ENCODE measurements around the gene PLSCR4. TPM values are rescaled to one million over a fixed set of nuclear protein-coding genes. Genes with fewer than 3 reads are reported as not detected.
"Not testable (repeated sequence)": the region's sequence is repeated elsewhere in the genome, so short reads cannot be mapped to it uniquely, and the experiment has no call there.

PLSCR4 gene
- total RNA-seq, 1 donor from 2014 or later: not detected

DNA sequence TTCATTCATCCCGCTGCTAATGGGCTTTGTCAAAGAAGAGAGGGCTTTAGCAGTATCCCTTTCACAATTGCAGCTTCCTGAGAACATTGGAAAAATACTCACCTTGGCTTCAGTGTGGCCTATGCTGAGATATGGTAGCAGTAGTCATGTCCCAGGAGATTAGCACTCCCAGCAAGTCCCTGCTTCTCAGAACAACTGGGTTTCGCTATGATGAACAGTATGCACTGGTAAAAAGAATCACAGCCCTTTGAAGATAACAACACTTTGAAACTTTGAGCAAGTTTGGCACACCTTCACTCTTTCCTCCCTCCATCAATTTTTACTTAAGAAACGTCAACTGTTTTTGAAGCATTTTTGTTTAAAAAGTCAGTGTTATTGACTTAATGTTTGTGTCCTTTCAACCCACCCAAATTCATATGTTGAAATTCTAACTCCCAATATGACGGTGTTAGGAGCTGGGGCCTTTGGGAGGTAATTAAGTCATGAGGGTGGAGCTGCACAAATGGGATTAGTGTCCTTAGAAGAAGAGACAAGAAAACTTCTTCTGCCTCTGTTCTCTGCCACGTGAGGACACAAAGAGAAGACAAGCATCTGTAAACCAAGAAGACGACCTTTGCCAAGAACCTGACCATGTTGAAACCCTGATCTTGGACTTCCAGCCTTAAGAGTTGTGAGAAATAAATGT, 17.8 kb upstream of the PLSCR4 start:
- intact Hi-C loops (cut with micrococcal nuclease): no loop called here
- Mint-ChIP-seq H3K36me3 (ENCODE audit: low read depth) (no peaks in the 10 kb centered on the region), H3K9me3 (no peaks in the 10 kb centered on the region), H3K27me3 (ENCODE audit: low read depth) (no peaks in the 10 kb centered on the region), H3K27ac (no peak overlapping the region), H3K4me3 (ENCODE audit: low read depth) (no peak overlapping the region), H3K4me1 (ENCODE audit: low read depth) (no peaks in the 10 kb centered on the region)
- DNase-seq (ENCODE audit: low spot score): no peak

DNA sequence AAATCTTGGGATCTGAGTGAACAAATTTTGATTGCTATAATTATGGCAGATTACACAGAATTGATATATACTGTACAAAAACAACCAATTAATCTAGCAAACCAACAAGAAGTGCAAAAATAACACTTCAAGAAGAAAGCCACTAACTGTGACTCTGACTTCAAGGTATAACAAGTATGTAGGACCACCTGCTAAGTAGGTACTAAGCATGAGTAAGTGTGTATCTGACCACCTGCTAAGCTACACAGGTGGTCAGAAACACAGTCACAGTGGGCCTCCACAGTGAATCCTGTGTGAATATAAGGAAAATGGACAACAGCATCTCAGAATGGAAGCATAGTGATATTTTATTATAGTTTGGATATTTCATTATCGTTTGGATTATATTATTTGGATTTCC, 14.8 kb upstream of the PLSCR4 start:
- no peak for DNase-seq (ENCODE audit: low spot score)
- no peaks in the 10 kb centered on the region for H3K36me3 Mint-ChIP-seq (ENCODE audit: low read depth)
- no peaks in the 10 kb centered on the region for H3K4me1 Mint-ChIP-seq (ENCODE audit: low read depth)
- H3K4me3 Mint-ChIP-seq (ENCODE audit: low read depth): no peak overlapping the region
- no peak overlapping the region for H3K27ac Mint-ChIP-seq
- no peaks in the 10 kb centered on the region for H3K9me3 Mint-ChIP-seq
- no peaks in the 10 kb centered on the region for H3K27me3 Mint-ChIP-seq (ENCODE audit: low read depth)
- intact Hi-C loops (cut with micrococcal nuclease): no loop called here

DNA sequence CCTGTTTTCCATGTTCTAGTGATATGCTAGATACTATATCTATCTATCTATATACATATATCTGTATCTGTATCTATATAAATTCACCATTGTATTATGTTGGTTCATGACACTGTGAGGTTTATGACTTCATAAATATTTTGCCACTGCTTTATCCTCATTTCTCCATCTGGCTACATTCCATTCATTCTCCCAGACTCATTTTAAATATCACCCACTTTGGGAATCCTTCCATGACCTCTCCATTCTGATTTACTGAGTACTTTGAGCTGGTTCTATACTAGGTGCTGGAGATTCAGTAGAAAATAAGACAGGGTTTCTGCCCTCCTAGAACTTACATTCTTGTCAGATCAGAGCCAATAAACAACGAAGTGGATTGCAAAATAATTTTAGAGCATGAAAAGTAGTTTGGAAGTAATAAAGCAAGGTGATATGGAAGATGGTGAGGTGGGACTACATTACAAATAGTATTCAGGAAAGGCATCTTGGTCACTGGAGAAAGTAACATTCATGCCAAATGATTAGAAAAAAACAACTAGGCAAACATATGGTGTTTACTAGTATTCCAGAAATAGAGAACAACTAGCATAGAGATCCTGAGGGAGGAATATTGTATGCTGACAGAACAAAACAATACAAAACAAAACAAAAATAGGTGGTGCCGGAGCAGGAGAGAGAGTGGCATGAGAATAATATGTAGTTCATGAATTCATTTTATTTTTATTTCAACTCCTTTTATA, 11.6 kb upstream of the PLSCR4 start:
- no peaks in the 10 kb centered on the region for H3K9me3 Mint-ChIP-seq
- intact Hi-C loops (cut with micrococcal nuclease): no loop called here
- no peaks in the 10 kb centered on the region for H3K27me3 Mint-ChIP-seq (ENCODE audit: low read depth)
- H3K4me1 Mint-ChIP-seq (ENCODE audit: low read depth): no peaks in the 10 kb centered on the region
- no peak overlapping the region for H3K27ac Mint-ChIP-seq
- DNase-seq (ENCODE audit: low spot score): no peak
- no peaks in the 10 kb centered on the region for H3K36me3 Mint-ChIP-seq (ENCODE audit: low read depth)
- H3K4me3 Mint-ChIP-seq (ENCODE audit: low read depth): no peak overlapping the region

DNA sequence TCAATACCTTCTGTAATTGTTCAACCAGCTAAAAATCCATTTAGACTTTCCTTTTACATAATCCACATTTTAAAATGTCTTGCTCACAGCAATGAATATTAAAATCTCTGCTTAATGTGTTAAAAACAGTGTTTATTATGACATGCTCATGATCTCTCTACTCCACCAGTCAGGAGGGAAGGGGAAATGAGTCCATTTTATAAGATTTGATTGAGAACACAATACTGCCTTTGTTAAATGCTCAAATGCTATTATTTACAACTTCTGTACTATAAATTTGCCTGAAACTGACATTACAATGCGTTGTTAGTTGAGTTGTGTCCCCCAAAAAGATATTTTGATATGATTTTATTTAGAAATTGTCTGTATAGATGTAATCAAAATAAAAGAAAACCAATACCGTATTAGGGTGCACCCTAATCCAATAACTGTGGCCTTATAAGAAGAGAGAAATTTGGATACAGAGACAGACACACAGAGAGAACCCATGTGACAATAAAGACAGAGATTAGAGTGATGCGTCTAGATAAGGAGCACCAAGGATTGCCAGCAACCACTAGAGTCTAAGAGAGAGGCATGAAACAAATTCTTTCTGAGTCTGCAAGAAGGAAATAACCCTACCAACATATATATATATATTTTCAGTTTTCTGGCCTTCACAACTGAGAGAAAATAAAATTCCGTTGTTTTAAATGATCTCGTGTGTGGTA, 9.1 kb upstream of the PLSCR4 start:
- no peak for DNase-seq (ENCODE audit: low spot score)
- Mint-ChIP-seq H3K27ac (no peak overlapping the region), H3K9me3 (no peaks in the 10 kb centered on the region), H3K4me1 (ENCODE audit: low read depth) (no peaks in the 10 kb centered on the region), H3K4me3 (ENCODE audit: low read depth) (no peak overlapping the region), H3K27me3 (ENCODE audit: low read depth) (no peaks in the 10 kb centered on the region), H3K36me3 (ENCODE audit: low read depth) (no peaks in the 10 kb centered on the region)
- intact Hi-C loops (cut with micrococcal nuclease): no loop called here

DNA sequence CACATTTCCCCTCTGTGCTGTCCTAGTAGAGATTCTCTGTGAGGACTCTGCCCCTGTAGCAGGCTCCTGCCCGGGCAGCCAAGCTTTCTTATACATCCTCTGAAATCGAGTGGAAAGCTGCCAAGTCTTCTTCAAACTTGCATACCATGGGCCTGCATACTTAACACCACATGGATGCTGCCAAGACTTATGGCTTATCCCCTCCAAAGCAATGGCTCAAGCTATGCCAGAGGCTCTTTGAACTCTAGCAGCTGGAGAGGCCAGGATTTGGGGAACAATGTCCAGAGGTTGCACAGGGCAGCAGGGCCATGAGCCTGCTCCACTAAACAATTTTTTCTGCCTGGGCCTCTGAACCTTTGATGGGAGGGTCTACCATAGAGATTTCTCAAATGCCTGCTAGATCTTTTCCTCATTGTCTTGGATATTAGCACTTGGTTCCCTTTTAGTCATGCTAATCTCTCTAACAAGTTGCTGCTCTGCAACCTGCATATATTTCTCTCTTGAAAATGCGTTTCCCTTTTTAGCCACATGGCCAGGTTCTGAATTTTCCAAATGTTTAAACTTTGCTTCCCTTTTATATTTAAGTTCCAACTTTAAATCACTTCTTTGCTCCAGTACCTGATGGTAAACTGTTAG, 6.1 kb upstream of the PLSCR4 start:
- Mint-ChIP-seq H3K36me3 (ENCODE audit: low read depth) (no peaks in the 10 kb centered on the region), H3K4me3 (ENCODE audit: low read depth) (no peak overlapping the region), H3K4me1 (ENCODE audit: low read depth) (no peaks in the 10 kb centered on the region), H3K27me3 (ENCODE audit: low read depth) (peaks cover 16% of the 10 kb centered on the region), H3K27ac (no peak overlapping the region), H3K9me3 (no peaks in the 10 kb centered on the region)
- intact Hi-C loops (cut with micrococcal nuclease): no loop called here
- DNase-seq (ENCODE audit: low spot score): no peak

DNA sequence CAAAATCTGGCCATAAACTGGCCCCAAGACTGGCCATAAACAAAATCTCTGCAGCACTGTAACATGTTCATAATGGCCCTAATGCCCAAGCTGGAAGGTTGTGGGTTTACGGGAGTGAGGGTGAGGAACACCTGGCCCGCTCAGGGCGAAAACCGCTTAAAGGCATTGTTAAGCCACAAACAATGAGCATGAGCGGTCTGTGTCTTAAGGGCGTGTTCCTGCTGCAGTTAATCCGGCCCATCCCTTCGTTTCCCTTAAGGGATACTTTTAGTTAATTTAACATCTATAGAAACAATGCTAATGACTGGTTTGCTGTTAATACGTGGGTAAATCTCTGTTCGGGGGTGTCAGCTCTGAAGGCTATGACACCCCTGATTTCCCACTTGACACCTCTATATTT, 1.5 kb upstream of the PLSCR4 start:
- H3K36me3 Mint-ChIP-seq (ENCODE audit: low read depth); H3K9me3 Mint-ChIP-seq; intact Hi-C loops (cut with micrococcal nuclease); H3K4me3 Mint-ChIP-seq (ENCODE audit: low read depth); DNase-seq (ENCODE audit: low spot score); H3K4me1 Mint-ChIP-seq (ENCODE audit: low read depth); H3K27ac Mint-ChIP-seq: not testable (repeated sequence)
- peaks cover 41% of the 10 kb centered on the region for H3K27me3 Mint-ChIP-seq (ENCODE audit: low read depth)

DNA sequence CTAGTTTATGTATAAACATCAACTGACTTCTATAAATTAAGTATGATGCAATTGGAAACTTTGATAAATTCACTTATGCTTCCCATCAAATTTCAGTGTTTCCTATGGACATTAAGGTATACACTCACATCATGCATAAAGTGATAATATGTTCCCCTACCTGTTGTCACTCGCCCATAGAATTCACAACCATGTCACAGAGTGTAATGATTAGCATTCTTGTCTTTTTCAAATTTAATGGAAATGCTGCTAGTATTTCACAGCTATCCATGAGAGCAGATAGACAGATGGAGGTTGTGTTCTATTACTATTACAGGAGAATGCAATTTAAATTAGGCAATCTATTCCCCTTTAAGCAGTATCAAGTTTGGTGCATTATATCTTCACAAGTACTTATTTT, 984 bp downstream of the PLSCR4 start:
- intact Hi-C loops (cut with micrococcal nuclease): no loop called here
- H3K9me3 Mint-ChIP-seq: no peaks in the 10 kb centered on the region
- peaks cover 45% of the 10 kb centered on the region for H3K27me3 Mint-ChIP-seq (ENCODE audit: low read depth)
- H3K36me3 Mint-ChIP-seq (ENCODE audit: low read depth): no peaks in the 10 kb centered on the region
- no peak overlapping the region for H3K27ac Mint-ChIP-seq
- H3K4me1 Mint-ChIP-seq (ENCODE audit: low read depth): peaks cover 7% of the 10 kb centered on the region
- peak overlapping the region; percentile 72 for H3K4me3 Mint-ChIP-seq (ENCODE audit: low read depth)
- DNase-seq (ENCODE audit: low spot score): no peak

DNA sequence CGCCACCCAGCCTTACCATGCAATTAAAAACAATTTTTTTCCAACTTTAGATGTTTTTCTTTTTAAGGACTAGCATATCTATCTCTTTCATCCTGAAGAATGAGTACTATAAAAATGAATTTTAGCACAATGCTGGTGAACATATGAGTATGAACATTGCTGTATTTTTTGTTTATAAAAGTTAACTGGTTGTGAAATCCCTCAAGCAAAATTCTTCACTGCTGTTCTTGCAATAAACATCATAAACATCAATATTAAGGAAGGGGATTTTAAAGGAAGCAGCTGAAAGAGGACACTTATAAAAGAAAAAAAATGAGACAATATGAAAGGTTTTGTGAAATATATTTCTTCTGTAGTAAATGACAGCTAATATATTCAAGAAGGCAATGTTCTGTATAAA, 3.0 kb downstream of the PLSCR4 start:
- no peaks in the 10 kb centered on the region for H3K9me3 Mint-ChIP-seq

DNA sequence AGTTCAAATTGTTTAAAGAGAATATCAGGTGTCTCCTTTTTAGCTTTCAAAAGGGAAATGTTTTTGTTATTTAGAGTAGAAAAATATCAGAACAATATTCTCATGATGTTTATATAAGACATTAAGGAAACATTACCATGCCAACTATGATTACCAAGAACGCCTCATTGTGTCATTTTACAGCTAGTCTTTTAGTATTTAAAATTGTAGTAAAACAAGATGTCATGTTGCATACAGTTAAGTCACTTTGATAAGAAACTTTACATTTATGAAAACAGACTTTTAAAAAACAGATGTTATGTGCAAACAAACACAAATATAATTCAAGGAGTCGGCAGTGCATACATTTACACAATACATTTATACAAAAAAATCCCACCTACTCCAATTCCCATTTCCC, 4.4 kb downstream of the PLSCR4 start:
- no peaks in the 10 kb centered on the region for H3K9me3 Mint-ChIP-seq
- intact Hi-C loops (cut with micrococcal nuclease): no loop called here
- DNase-seq (ENCODE audit: low spot score): no peak
- no peak overlapping the region for H3K27ac Mint-ChIP-seq
- H3K4me3 Mint-ChIP-seq (ENCODE audit: low read depth): no peak overlapping the region
- H3K4me1 Mint-ChIP-seq (ENCODE audit: low read depth): peaks cover 7% of the 10 kb centered on the region
- peaks cover 24% of the 10 kb centered on the region for H3K27me3 Mint-ChIP-seq (ENCODE audit: low read depth)
- H3K36me3 Mint-ChIP-seq (ENCODE audit: low read depth): no peaks in the 10 kb centered on the region

More for the DNA sequence above, 3.0 kb downstream of the PLSCR4 start:
- intact Hi-C loops (cut with micrococcal nuclease): no loop called here
- no peak overlapping the region for H3K27ac Mint-ChIP-seq
- H3K4me1 Mint-ChIP-seq (ENCODE audit: low read depth): peaks cover 7% of the 10 kb centered on the region
- no peak for DNase-seq (ENCODE audit: low spot score)
- no peaks in the 10 kb centered on the region for H3K36me3 Mint-ChIP-seq (ENCODE audit: low read depth)
- no peak overlapping the region for H3K4me3 Mint-ChIP-seq (ENCODE audit: low read depth)
- peaks cover 36% of the 10 kb centered on the region for H3K27me3 Mint-ChIP-seq (ENCODE audit: low read depth)

DNA sequence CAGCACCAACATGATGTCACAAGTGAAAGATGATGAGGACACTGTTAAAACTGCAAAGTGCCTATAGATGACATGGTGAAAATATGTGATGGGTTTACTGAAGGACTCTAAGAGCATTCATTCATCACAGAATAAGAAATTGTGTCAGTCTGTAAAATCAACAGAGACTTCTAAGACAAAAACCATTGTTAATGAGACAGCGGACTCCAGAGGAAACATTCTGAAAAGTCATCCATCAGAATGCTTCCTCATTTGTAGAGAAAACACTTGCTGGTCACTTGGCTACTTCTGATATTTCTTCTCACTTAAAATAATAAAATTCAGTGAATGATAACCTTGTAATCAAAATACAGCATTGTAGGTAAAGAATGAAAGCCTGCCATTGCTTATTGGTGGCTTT, 7.3 kb downstream of the PLSCR4 start:
- DNase-seq (ENCODE audit: low spot score): no peak
- no peaks in the 10 kb centered on the region for H3K4me1 Mint-ChIP-seq (ENCODE audit: low read depth)
- no peaks in the 10 kb centered on the region for H3K9me3 Mint-ChIP-seq
- no peaks in the 10 kb centered on the region for H3K36me3 Mint-ChIP-seq (ENCODE audit: low read depth)
- peaks cover 9% of the 10 kb centered on the region for H3K27me3 Mint-ChIP-seq (ENCODE audit: low read depth)
- intact Hi-C loops (cut with micrococcal nuclease): no loop called here
- H3K27ac Mint-ChIP-seq: no peak overlapping the region
- H3K4me3 Mint-ChIP-seq (ENCODE audit: low read depth): no peak overlapping the region

DNA sequence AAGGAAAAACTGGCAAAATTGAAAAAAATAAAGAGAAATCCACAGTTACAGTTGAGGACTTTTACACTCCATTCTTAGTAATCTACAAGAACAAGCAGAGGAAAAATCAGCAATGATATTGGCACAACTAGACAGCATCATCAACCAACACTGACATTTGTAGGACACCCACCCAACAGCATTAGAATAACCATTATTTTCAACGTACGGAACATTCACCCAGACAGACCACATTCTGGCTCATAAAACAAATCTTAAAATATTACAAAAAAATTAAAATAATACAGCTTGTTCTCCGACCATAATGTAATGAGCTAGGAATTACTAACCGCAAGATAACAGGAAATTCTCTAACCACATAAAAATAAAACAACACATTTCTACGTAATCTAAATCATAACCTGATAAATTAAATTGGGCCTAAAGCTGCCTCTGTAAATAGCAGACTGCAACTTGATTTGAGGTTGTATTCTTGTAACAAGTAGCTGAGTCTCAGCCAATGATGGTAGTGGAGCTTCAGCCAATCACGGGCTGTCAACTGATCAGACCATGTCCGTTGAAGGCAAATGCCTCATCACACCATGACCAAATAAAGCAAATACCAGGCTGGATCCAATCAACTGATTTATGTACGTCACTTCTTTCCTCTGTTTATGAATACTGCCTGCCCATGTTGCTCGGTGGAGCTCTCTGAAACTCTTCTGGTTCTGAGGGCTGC, 9.2 kb downstream of the PLSCR4 start:
- Mint-ChIP-seq H3K9me3 (peaks cover 3% of the 10 kb centered on the region), H3K4me1 (ENCODE audit: low read depth) (no peaks in the 10 kb centered on the region), H3K36me3 (ENCODE audit: low read depth) (no peaks in the 10 kb centered on the region), H3K27me3 (ENCODE audit: low read depth) (peaks cover 1% of the 10 kb centered on the region), H3K4me3 (ENCODE audit: low read depth) (no peak overlapping the region), H3K27ac (no peak overlapping the region)
- DNase-seq (ENCODE audit: low spot score): no peak
- intact Hi-C loops (cut with micrococcal nuclease): no loop called here

DNA sequence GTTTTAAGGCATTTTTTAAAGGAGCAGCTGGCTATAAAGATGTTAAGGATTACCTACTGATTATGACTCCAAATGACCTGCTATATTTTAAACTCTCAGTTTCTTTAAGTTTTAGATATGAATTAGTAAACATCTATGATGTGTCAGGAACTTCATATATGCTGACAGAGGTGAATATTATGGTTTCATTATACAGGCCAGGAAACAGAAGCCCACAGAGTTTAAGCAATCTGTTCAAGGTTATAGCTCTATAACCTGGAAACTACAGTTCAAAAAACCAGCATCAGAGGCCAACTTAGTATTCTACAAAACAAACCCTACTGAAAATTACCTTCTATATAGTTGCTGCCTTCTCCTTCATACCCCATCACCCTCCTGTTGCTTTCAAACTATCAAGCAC, 17.4 kb downstream of the PLSCR4 start:
- Mint-ChIP-seq H3K4me1 (ENCODE audit: low read depth) (no peaks in the 10 kb centered on the region), H3K36me3 (ENCODE audit: low read depth) (no peaks in the 10 kb centered on the region), H3K4me3 (ENCODE audit: low read depth) (no peak overlapping the region), H3K9me3 (peaks cover 12% of the 10 kb centered on the region), H3K27ac (no peak overlapping the region), H3K27me3 (ENCODE audit: low read depth) (no peaks in the 10 kb centered on the region)
- intact Hi-C loops (cut with micrococcal nuclease): no loop called here
- no peak for DNase-seq (ENCODE audit: low spot score)
